Measurements from ENCODE around the gene CRYZ.
A peak's percentile ranks its signal among the peaks of the same experiment; 100 is the strongest.
"Not testable (repeated sequence)": the region's sequence is repeated elsewhere in the genome, so short reads cannot be mapped to it uniquely, and the experiment has no call there.

The CRYZ gene, protein sequence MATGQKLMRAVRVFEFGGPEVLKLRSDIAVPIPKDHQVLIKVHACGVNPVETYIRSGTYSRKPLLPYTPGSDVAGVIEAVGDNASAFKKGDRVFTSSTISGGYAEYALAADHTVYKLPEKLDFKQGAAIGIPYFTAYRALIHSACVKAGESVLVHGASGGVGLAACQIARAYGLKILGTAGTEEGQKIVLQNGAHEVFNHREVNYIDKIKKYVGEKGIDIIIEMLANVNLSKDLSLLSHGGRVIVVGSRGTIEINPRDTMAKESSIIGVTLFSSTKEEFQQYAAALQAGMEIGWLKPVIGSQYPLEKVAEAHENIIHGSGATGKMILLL

DNA sequence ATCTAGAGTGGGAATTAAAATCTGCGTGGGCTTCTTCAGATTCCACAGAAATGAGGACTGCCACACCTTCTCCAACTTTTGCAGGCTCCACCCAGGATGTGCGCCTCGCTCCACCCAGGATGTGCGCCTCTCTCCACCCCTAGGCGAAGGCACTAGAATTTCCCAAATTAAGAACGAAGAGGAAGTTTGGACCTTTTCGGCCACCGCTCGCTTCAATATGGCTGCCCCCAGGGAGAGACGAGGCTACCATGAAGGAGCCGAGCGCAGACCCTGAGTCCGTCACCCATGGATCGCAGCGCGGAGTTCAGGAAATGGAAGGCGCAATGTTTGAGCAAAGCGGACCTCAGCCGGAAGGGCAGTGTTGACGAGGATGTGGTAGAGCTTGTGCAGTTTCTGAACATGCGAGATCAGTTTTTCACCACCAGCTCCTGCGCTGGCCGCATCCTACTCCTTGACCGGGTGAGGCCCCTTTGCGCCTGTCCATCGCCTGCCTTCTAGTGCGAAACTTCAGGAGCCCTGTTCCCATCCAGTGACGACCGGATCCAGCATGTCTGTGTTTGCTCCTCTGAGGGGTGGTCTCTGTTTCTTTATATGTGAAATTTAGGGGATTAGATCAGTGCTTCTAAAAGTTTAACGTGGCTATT is at the start of gene CRYZ, which contains the start of gene TYW3:
CRYZ (minus strand) TSS at position 91 of the 644 bp plus-strand sequence. CDS start 8,229 bp downstream, outside the sequence.
TYW3 (plus strand) TSS at position 193 of the 644 bp plus-strand sequence; CDS start at position 286, 93 bp downstream.
- DNase-seq (peak; percentile 82 to 88), ATAC-seq (peak; percentile 86)
- Mint-ChIP-seq H3K4me1 (peaks cover 48% of the 10 kb centered on the region), H3K27me3 (no peaks in the 10 kb centered on the region), H3K9me3 (no peaks in the 10 kb centered on the region), H3K4me3 (peak within 1 kb of the TSS; percentile 86 to 89), H3K27ac (peak within 1 kb of the TSS; percentile 96 to 97)

DNA sequence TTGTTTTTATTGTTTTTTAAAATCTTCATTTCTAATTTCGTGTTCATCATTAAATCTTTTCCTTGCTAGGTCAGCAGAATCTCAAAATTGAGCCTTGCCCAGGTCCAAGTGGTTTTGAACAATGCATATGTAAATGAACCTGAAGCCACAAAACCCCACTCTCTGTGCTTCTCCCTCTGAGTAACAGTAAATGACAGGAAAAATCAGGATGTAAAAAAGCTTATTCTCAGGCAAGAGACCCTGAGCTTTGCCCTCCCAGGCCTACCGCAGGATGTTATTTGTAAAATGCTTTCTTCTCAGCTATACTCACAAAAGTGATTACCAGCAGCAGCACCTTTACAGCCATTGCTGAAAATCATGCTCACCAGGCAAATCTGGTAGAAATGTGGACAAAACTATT is 47.7 kb upstream of the CRYZ start:
- H3K4me1 Mint-ChIP-seq, result no peaks in the 10 kb centered on the region
- DNase-seq, result no peak
- H3K9me3 Mint-ChIP-seq, result no peaks in the 10 kb centered on the region
- H3K27me3 Mint-ChIP-seq, result peaks cover 14% of the 10 kb centered on the region
- no peak for ATAC-seq
- no peak overlapping the region for H3K4me3 Mint-ChIP-seq
- no peak overlapping the region for H3K27ac Mint-ChIP-seq

DNA sequence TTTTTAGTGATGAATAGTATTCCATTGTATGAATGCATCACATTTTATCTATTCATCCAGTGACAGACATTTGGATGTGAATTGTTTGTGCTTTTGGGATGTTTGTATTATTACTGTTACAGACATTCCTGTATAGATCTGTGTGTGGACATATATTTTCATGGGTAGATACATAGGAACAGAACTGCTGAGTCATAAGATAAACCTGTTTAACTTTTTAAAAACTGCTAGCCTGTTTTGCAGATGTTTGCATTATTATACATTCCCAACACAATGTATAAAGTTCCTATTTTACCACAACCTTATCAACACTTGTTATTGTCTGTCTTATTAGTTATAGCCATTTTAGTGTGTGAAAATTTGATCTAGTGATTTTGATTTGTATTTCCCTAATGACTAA is 46.9 kb upstream of the CRYZ start:
- Mint-ChIP-seq H3K4me1 (no peaks in the 10 kb centered on the region), H3K4me3 (no peak overlapping the region), H3K27ac (no peak overlapping the region), H3K27me3 (peaks cover 14% of the 10 kb centered on the region), H3K9me3 (no peaks in the 10 kb centered on the region)
- DNase-seq (no peak), ATAC-seq (no peak)

DNA sequence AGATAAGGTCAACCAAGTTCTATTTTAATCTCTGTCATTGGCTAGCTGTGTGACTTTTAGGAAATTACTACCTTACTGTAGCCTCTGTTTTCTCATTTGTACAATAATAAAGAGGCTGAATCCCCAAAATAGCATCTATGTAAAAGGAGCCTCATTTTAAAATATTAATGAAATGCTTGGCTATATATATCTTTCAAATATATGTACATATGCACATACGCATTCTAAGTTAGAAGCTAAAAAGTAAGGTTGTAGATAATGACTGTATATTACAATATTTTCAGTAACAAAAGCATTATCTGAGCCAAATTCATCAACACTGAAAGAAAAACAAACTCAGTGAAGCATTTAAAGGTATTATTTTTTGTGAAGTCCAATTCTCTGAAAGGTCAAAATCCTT is 44.7 kb upstream of the CRYZ start:
- H3K9me3 Mint-ChIP-seq, result no peaks in the 10 kb centered on the region
- H3K4me1 Mint-ChIP-seq, result no peaks in the 10 kb centered on the region
- H3K4me3 Mint-ChIP-seq, result no peak overlapping the region
- DNase-seq, result no peak
- no peak for ATAC-seq
- H3K27ac Mint-ChIP-seq, result no peak overlapping the region
- peaks cover 14% of the 10 kb centered on the region for H3K27me3 Mint-ChIP-seq

DNA sequence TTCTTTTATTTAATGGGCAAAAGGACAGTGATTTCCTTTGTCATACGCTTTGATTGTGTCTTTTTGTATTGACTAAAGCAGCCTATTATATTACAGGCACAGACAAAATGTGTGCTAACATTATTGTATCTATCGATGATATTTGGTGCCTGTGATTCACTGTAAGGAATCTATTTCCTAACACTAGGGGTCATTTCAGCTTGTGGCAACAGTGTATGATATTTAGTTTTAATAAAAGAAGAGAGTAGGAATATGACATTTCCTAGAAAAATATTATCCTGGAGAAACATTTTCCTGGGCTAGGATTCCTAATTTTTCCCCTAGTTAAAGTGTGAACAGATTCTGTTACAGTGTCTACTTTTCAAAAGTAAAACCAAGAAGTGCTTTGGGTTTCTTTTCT is 42.9 kb upstream of the CRYZ start:
- ATAC-seq, result no peak
- no peak for DNase-seq
- Mint-ChIP-seq H3K27ac (no peak overlapping the region), H3K4me1 (no peaks in the 10 kb centered on the region), H3K4me3 (no peak overlapping the region), H3K27me3 (peaks cover 12% of the 10 kb centered on the region), H3K9me3 (no peaks in the 10 kb centered on the region)

DNA sequence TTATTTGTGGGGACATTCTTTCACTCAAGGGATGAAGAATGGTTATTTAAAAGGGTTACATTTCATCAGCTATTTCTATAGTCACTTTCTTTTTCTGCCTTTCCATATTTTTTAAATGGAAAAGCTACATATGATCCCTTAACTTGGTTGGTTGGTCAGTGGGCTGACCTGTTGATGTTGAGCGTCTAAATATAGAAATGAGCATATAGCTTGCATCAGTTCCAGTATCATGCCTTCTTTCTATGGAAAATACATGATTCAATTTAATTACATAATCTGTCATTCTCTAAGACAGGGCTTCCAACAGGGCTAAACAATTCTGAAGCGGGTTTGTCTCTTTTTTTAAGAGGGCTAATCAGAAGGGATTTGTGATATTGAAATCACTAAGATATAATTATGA is 40.7 kb upstream of the CRYZ start:
- Mint-ChIP-seq H3K4me1 (no peaks in the 10 kb centered on the region), H3K27ac (no peak overlapping the region), H3K9me3 (no peaks in the 10 kb centered on the region), H3K27me3 (peaks cover 12% of the 10 kb centered on the region), H3K4me3 (no peak overlapping the region)
- ATAC-seq (no peak), DNase-seq (no peak)

DNA sequence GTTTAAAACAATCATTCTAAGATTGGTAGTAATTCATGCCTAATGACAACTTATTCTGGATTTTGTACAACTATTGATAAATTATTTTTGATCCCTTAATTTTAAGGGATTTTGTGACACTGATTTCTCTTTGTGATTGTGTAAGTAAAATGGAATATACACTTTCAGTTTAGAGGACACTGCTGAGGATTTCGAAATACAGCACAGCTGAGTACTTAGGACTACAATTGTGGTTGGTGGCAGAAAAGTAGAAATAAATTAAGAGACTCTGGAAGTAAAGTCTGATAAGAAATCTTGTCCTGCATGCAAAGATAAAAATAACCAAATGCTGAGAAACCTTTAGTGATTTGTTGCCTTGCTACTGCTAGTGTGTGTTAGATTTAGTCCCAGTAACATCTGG is 40.1 kb upstream of the CRYZ start:
- H3K27ac Mint-ChIP-seq, result peak overlapping the region in 1 of 2 donors; percentile 19
- no peak overlapping the region for H3K4me3 Mint-ChIP-seq
- peaks cover 6% of the 10 kb centered on the region for H3K27me3 Mint-ChIP-seq
- DNase-seq (no peak), ATAC-seq (no peak)
- H3K4me1 Mint-ChIP-seq, result no peaks in the 10 kb centered on the region
- no peaks in the 10 kb centered on the region for H3K9me3 Mint-ChIP-seq

DNA sequence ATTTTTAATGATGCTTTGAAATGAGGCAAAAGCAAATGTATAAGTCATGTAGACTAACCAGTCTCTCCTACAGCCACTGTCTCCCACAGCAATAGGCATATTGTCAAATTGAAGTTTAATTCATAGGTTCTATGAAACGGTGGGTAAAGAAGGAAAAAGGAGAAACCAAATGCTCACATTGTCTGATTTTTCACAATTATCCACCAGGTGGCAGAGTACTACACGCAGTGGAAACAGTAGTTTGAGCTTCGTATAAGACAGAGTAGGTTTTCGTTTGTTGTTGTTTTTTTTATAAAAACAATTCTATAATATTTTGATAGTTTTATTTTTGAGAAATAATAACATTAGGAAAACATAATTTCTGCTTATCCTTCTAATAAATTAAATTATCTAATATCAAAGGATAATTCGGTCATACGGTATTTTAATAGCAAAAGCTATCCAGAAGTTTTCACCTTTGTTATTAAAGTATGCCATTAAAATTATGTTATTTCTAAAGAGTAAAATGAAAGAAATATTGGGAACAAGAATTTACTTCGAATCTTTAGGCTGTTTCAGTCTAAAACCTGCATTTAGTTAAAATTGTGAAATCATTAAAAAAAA is 39.2 kb upstream of the CRYZ start:
- Mint-ChIP-seq H3K9me3 (no peaks in the 10 kb centered on the region), H3K4me1 (no peaks in the 10 kb centered on the region), H3K27ac (no peak overlapping the region), H3K27me3 (peaks cover 6% of the 10 kb centered on the region), H3K4me3 (no peak overlapping the region)
- ATAC-seq (no peak), DNase-seq (peak; percentile 8 to 12)

DNA sequence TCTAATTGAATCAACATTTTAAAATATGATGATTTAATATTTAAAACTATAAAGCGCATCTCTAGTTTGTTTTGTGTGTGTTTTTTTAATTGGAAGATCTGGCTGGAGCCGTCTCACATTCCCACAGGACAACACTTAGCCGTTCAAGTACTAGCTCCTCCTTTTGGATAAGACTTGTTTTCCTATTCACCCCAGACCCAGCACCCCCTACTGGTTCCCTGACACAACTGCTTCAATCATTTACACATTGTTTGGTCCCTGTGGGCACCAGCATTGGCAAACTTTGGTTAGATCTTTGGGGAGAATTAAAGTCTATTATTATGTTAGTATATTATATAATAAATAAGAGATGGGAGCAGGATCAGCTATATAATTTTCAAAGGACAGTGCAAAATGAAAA is 34.6 kb upstream of the CRYZ start:
- Mint-ChIP-seq H3K27ac (no peak overlapping the region), H3K27me3 (no peaks in the 10 kb centered on the region), H3K4me1 (peaks cover 12% of the 10 kb centered on the region), H3K4me3 (no peak overlapping the region), H3K9me3 (no peaks in the 10 kb centered on the region)
- ATAC-seq (no peak), DNase-seq (no peak)

DNA sequence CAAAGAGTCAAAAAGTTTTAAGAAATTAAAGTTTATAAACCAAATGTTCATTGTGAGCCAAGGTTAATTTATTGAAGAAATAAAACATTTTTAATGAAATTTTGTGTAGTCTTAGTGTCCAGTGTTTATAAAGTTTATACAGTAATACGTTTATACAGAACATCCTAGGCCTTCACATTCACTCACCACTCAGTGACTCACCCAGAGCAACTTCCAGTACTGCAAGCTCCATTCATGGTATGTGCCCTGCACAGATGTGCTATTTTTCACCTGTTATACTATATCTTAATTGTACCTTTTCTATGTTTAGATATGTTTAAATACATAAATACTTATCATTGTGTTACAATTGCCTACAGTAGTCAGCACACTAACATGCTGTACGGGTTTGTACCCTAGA is 33.7 kb upstream of the CRYZ start:
- no peak for DNase-seq
- Mint-ChIP-seq H3K9me3 (no peaks in the 10 kb centered on the region), H3K4me1 (peaks cover 12% of the 10 kb centered on the region), H3K27ac (no peak overlapping the region), H3K27me3 (no peaks in the 10 kb centered on the region), H3K4me3 (no peak overlapping the region)
- no peak for ATAC-seq

DNA sequence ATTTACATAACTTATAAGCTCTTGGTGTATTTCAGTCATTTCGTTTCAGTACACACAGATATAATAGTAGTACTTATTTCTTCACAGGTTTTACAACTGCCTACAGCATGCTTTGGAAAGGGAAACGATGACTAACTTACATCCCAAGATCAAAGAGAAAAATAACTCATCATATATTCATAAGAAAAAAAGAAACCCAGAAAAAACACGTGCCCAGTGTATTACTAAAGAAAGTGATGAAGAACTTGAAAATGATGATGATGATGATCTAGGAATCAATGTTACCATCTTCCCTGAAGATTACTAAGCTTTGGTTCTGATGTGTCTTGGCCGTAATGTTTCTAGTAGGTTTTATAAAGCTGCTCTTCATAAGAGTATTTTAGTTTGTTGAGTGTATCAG is 31.0 kb upstream of the CRYZ start:
- peaks cover 12% of the 10 kb centered on the region for H3K4me1 Mint-ChIP-seq
- ATAC-seq (peak; percentile 92), DNase-seq (no peak)
- no peak overlapping the region for H3K4me3 Mint-ChIP-seq
- H3K9me3 Mint-ChIP-seq, result no peaks in the 10 kb centered on the region
- peak overlapping the region in 1 of 2 donors; percentile 30 for H3K27ac Mint-ChIP-seq
- H3K27me3 Mint-ChIP-seq, result no peaks in the 10 kb centered on the region

DNA sequence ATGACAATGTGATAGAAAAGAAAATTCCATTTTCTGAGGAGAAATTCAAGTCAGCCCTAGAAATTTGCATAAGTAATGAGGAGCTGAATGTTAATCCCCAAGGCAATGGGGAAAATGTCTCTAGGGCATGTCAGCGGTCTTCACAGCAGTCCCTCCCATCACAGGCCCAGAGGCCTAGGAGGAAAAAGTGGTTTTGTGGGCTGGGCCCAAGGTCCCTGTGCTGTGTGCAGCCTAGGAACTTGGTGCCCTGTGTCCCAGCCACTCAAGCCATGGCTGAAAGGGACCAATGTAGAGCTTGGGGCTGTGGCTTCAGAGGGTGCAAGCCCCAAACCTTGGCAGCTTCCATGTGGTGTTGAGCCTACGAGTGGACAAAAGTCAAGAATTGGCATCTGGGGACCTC is 23.8 kb upstream of the CRYZ start:
- not testable (repeated sequence) for DNase-seq, ATAC-seq, H3K4me3 Mint-ChIP-seq, H3K27me3 Mint-ChIP-seq, H3K4me1 Mint-ChIP-seq, H3K27ac Mint-ChIP-seq
- H3K9me3 Mint-ChIP-seq, result peaks cover 4 to 31% of the 10 kb centered on the region in 2 donors

DNA sequence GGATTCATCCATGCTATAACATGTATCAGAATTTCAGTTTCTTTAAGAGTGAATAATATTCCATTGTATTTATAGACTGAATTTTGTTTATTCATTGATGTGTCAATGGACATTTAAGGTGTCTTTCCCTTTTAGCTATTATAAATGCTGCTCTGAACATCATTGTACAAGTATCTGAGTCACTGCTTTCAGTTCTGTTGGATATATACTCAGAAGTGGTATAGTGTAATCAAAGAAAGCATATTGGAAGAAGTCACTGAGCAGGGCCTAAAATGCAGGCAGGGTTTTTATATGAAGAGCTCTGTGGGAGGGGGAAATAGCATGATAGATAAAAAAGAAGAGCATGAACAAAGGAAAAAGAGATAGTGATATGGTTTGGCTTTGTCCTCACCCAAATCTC is 22.6 kb upstream of the CRYZ start:
- ATAC-seq (no peak), DNase-seq (no peak)
- Mint-ChIP-seq H3K27me3 (no peaks in the 10 kb centered on the region), H3K27ac (no peak overlapping the region), H3K9me3 (peaks cover 4 to 31% of the 10 kb centered on the region in 2 donors), H3K4me3 (no peak overlapping the region), H3K4me1 (no peaks in the 10 kb centered on the region)

DNA sequence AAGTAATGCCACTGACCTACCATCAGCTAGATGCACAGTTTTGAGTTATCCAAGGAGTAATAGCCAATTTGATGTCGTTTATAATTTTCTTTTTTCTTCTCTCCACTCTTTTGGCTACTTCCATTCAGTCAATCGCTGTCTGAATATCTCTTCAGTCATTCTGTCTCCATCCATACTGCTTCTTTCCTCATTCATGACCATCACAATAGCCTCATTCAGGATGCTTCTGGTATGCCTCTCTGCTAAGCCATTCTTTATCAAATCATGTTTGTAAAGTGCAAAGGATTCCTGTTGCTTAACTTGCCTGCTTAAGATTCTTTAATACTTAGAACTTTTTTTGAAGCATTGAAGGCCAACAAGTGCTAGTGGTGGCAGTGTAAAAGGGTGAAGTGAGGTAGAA is 20.3 kb upstream of the CRYZ start:
- Mint-ChIP-seq H3K4me1 (no peaks in the 10 kb centered on the region), H3K4me3 (no peak overlapping the region), H3K27ac (no peak overlapping the region), H3K9me3 (peaks cover 4 to 29% of the 10 kb centered on the region in 2 donors), H3K27me3 (no peaks in the 10 kb centered on the region)
- ATAC-seq, result no peak
- DNase-seq, result no peak

DNA sequence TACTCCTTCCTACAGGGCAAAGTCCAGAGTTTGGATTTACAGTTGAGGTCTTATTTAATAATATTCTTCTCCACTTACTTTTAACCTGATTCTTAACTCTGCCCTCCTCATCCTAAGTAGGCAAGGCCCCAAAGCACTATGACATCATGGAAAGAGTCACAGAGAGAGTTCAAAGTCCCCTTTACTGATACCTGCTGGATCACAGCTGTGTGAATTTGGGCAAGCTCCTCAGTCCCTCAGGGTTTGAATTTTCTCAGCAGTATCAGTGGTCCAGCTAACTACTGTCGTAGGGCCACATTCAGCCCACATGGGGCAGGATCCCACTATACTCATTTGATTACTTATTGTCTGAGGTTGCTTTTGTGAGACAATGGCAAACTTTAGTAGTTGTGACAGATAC is 16.1 kb upstream of the CRYZ start:
- Mint-ChIP-seq H3K4me1 (no peaks in the 10 kb centered on the region), H3K4me3 (no peak overlapping the region), H3K27ac (peak overlapping the region in 1 of 2 donors; percentile 34), H3K9me3 (peaks cover 0 to 6% of the 10 kb centered on the region in 2 donors), H3K27me3 (no peaks in the 10 kb centered on the region)
- ATAC-seq, result no peak
- DNase-seq, result no peak

DNA sequence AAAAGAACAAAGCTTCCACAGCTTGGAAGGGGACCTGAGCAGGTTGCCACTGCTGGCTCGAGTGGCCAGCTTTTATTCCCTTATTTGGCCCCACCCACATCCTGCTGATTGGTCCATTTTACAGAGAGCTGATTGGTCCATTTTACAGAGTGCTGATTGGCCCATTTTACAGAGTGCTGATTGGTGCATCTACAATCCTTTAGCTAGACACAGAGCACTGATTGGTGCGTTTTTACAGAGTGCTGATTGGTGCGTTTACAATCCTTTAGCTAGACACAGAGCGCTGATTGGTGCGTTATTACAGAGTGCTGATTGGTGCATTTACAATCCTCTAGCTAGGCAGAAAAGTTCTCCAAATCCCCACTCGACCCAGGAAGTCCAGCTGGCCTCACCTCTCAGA is 12.4 kb upstream of the CRYZ start:
- H3K4me1 Mint-ChIP-seq, H3K9me3 Mint-ChIP-seq, H3K27ac Mint-ChIP-seq, H3K27me3 Mint-ChIP-seq, ATAC-seq, DNase-seq, H3K4me3 Mint-ChIP-seq: not testable (repeated sequence)
